Measurements from ENCODE around the gene OR5L2. TPM values are rescaled to one million over a fixed set of nuclear protein-coding genes. Genes with fewer than 3 reads are reported as not detected.

OR5L2 gene
- polyA plus RNA-seq, 1 donor (not counting 4 experiments of a cell fraction or from before 2014, with no cell fraction given), result not detected

DNA sequence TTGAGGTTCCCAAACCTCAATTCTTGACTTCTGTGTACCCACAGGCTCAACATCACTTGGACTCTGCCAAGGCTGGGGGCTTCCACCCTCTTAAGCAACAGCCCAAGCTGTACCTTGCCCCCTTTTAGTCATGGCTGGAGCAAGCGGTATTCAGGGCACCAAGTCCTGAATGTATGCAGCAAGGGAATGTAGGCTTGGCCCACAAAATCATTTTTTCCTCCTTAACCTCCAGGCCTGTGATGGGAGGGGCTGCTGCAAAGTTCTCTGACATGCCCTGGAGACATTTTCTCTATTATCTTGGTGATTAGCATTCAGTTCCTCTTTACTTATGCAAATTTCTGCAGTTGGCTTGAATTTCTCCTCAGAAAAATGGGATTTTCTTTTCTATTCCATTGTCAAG lies 20.8 kb upstream of the OR5L2 start:
- no peaks in the 10 kb centered on the region for H3K4me1 ChIP-seq (ENCODE audit: control insufficient read depth, extremely low read depth, insufficient read depth, low read length)
- FAIRE-seq, result no peak
- TF ChIP-seq, protein P1, sequence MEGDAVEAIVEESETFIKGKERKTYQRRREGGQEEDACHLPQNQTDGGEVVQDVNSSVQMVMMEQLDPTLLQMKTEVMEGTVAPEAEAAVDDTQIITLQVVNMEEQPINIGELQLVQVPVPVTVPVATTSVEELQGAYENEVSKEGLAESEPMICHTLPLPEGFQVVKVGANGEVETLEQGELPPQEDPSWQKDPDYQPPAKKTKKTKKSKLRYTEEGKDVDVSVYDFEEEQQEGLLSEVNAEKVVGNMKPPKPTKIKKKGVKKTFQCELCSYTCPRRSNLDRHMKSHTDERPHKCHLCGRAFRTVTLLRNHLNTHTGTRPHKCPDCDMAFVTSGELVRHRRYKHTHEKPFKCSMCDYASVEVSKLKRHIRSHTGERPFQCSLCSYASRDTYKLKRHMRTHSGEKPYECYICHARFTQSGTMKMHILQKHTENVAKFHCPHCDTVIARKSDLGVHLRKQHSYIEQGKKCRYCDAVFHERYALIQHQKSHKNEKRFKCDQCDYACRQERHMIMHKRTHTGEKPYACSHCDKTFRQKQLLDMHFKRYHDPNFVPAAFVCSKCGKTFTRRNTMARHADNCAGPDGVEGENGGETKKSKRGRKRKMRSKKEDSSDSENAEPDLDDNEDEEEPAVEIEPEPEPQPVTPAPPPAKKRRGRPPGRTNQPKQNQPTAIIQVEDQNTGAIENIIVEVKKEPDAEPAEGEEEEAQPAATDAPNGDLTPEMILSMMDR (optimal IDR thresholded peaks at IDR 0.05 in 1 of 3, IDR thresholded peaks at IDR 0.05 in 1 of 3, conservative IDR thresholded peaks at IDR 0.05 in 1 of 3; ENCODE audit: extremely low read depth in 1 of 3, insufficient read depth in 2 of 3, low read length in 3 of 3), result no peak
- TF ChIP-seq EZH2 (IDR thresholded peaks at IDR 0.05; ENCODE audit: low read length), result no peak
- DNase-seq (ENCODE audit: low read depth, low spot score), result no peak
- H3K4me3 ChIP-seq (ENCODE audit: control insufficient read depth in 2 of 3, extremely low read depth in 1 of 3, insufficient read depth in 2 of 3, low read depth in 1 of 3, low read length in 3 of 3), result no peak overlapping the region
- H3K9ac ChIP-seq (ENCODE audit: control insufficient read depth, extremely low read depth, insufficient read depth, low read length), result no peak overlapping the region
- no peaks in the 10 kb centered on the region for H3K79me2 ChIP-seq (ENCODE audit: control insufficient read depth, insufficient read depth, low read length)
- H3K9me1 ChIP-seq (ENCODE audit: control insufficient read depth, extremely low read depth, insufficient read depth, low read length), result no peaks in the 10 kb centered on the region
- H3K27ac ChIP-seq (ENCODE audit: control insufficient read depth, insufficient read depth, low read length), result no peak overlapping the region
- dilution Hi-C loops (cut with MboI; ENCODE audit: extremely low pct_ligation_motif_present, low sequenced_read_pairs), result no loop called here
- peaks cover 5% of the 10 kb centered on the region for H3K9me3 ChIP-seq (ENCODE audit: control insufficient read depth, low read depth, low read length)
- no peaks in the 10 kb centered on the region for H3K36me3 ChIP-seq (ENCODE audit: control insufficient read depth in 2 of 2, extremely low read depth in 1 of 2, insufficient read depth in 2 of 2, low read length in 2 of 2)
- H4K20me1 ChIP-seq (ENCODE audit: control insufficient read depth, extremely low read depth, insufficient read depth, low read length), result no peaks in the 10 kb centered on the region
- no peaks in the 10 kb centered on the region for H3K27me3 ChIP-seq (ENCODE audit: control insufficient read depth, extremely low read depth, insufficient read depth, low read length)
- no peak overlapping the region for H3K4me2 ChIP-seq (ENCODE audit: control insufficient read depth, extremely low read depth, insufficient read depth, low read depth, low read length)
- H2AFZ ChIP-seq (ENCODE audit: control insufficient read depth, low read length), result no peak overlapping the region

DNA sequence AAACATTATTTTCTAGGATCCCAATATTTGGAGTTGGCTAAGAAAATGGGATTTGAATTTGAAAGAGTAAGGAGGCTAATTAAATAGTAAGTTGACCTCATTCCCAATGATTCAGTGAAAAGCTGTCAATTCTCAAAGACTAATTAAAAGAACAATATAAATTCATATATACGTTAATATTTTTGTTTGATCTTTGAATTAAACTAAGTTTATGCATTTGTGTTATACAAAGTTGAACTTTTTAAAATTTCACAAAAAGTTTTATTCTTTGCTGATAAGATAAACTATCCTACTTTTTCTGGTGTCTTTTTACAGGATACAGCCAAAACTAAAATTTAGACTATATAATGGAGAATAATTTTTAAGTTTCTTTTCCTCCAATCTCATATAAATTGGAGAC lies 16.0 kb upstream of the OR5L2 start, which contains the start of gene OR5L1:
OR5L1 (plus strand) TSS at position 301 of the 400 bp plus-strand sequence. CDS start 100 bp downstream, outside the sequence.
- TF ChIP-seq EZH2 (IDR thresholded peaks at IDR 0.05; ENCODE audit: low read length), result no peak
- TF ChIP-seq, protein P1 (optimal IDR thresholded peaks at IDR 0.05 in 1 of 3, IDR thresholded peaks at IDR 0.05 in 1 of 3, conservative IDR thresholded peaks at IDR 0.05 in 1 of 3; ENCODE audit: extremely low read depth in 1 of 3, insufficient read depth in 2 of 3, low read length in 3 of 3), result no peak
- Histone ChIP-seq H3K4me1 (ENCODE audit: control insufficient read depth, extremely low read depth, insufficient read depth, low read length) (no peaks in the 10 kb centered on the region), H3K79me2 (ENCODE audit: control insufficient read depth, insufficient read depth, low read length) (no peaks in the 10 kb centered on the region), H4K20me1 (ENCODE audit: control insufficient read depth, extremely low read depth, insufficient read depth, low read length) (no peaks in the 10 kb centered on the region), H3K9me1 (ENCODE audit: control insufficient read depth, extremely low read depth, insufficient read depth, low read length) (no peaks in the 10 kb centered on the region), H3K4me2 (ENCODE audit: control insufficient read depth, extremely low read depth, insufficient read depth, low read depth, low read length) (no peak within 1 kb of the TSS), H3K9me3 (ENCODE audit: control insufficient read depth, low read depth, low read length) (peaks cover under 1% of the 10 kb centered on the region), H2AFZ (ENCODE audit: control insufficient read depth, low read length) (no peak within 1 kb of the TSS), H3K36me3 (ENCODE audit: control insufficient read depth in 2 of 2, extremely low read depth in 1 of 2, insufficient read depth in 2 of 2, low read length in 2 of 2) (no peaks in the 10 kb centered on the region), H3K9ac (ENCODE audit: control insufficient read depth, extremely low read depth, insufficient read depth, low read length) (no peak within 1 kb of the TSS), H3K4me3 (ENCODE audit: control insufficient read depth in 2 of 3, extremely low read depth in 1 of 3, insufficient read depth in 2 of 3, low read depth in 1 of 3, low read length in 3 of 3) (no peak within 1 kb of the TSS), H3K27ac (ENCODE audit: control insufficient read depth, insufficient read depth, low read length) (no peak within 1 kb of the TSS), H3K27me3 (ENCODE audit: control insufficient read depth, extremely low read depth, insufficient read depth, low read length) (no peaks in the 10 kb centered on the region)
- FAIRE-seq (no peak), DNase-seq (ENCODE audit: low read depth, low spot score) (no peak)
- dilution Hi-C loops (cut with MboI; ENCODE audit: extremely low pct_ligation_motif_present, low sequenced_read_pairs), result no loop called here
